MCF 10A (cell line): ENCODE measurements around the gene C10orf88. TPM values are rescaled to one million over a fixed set of nuclear protein-coding genes. Genes with fewer than 3 reads are reported as not detected.

ENCODE experiments used
- BruUV-seq: library from RNA; stranded (reverse); fragments of 400-500 nt; replicated peaks from 2 replicates; lab custom pipeline; 2021; lab: Mats Ljungman, UMichigan
- CTCF ChIA-PET: fragments of 300-600 bp; sonication (Branson Sonifier 250); formaldehyde crosslinking; extraction: SDS; loops from one replicate; lab custom pipeline; 2021; ENCODE audit warnings: antibody characterized with exemption, inconsistent platforms; lab: Yijun Ruan, JAX
- POLR2A ChIA-PET: fragments of 300-600, 350-650 bp; sonication (Branson Sonifier 250); formaldehyde crosslinking; extraction: SDS; loops from one replicate; lab custom pipeline; 2020; ENCODE audit warnings: antibody characterized with exemption, inconsistent platforms; lab: Yijun Ruan, JAX
- DNase-seq: peaks from one replicate; pipeline ENCODE4 v3.0.0-alpha.2; 2018; ENCODE audit not compliant: unreplicated experiment
- H3K27ac Mint-ChIP-seq: one replicate; pipeline ENCODE4 v1.8.0; 2022; ENCODE audit warnings: mild to moderate bottlenecking, low read depth, mixed read lengths; ENCODE audit not compliant: unreplicated experiment
- H3K27me3 Mint-ChIP-seq: one replicate; pipeline ENCODE4 v1.8.0; 2022; ENCODE audit warnings: mixed read lengths; ENCODE audit not compliant: insufficient read depth, unreplicated experiment
- H3K36me3 Mint-ChIP-seq: one replicate; pipeline ENCODE4 v1.8.0; 2022; ENCODE audit warnings: mild to moderate bottlenecking, moderate library complexity, mixed read lengths; ENCODE audit not compliant: insufficient read depth, unreplicated experiment
- H3K4me1 Mint-ChIP-seq: one replicate; pipeline ENCODE4 v1.8.0; 2022; ENCODE audit warnings: mixed read lengths; ENCODE audit not compliant: insufficient read depth, unreplicated experiment
- H3K4me3 Mint-ChIP-seq: one replicate; pipeline ENCODE4 v1.8.0; 2022; ENCODE audit warnings: mild to moderate bottlenecking, moderate library complexity, mixed read lengths; ENCODE audit not compliant: unreplicated experiment
- H3K9me3 Mint-ChIP-seq: one replicate; pipeline ENCODE4 v1.8.0; 2022; ENCODE audit warnings: mixed read lengths; ENCODE audit not compliant: unreplicated experiment
- intact Hi-C: fragments of 100-400 bp; cut with micrococcal nuclease; formaldehyde crosslinking; loops from 2 replicates; pipeline ENCODE4 v1.14.1; 2022
- total RNA-seq: library from RNA; stranded (reverse); gene quantifications from 2 replicates; pipeline ENCODE4 v1.2.3, GENCODE V29; 2022
- TF ChIP-seq, protein P1 (sequence below): fragments of 200-600 bp; IDR thresholded peaks from one replicate; pipeline ENCODE4 v1.8.0; 2022; ENCODE audit warnings: antibody characterized with exemption, mild to moderate bottlenecking; ENCODE audit not compliant: unreplicated experiment

C10orf88 gene
- total RNA-seq, 1 experiment from 2014 or later = 13.6 TPM

DNA sequence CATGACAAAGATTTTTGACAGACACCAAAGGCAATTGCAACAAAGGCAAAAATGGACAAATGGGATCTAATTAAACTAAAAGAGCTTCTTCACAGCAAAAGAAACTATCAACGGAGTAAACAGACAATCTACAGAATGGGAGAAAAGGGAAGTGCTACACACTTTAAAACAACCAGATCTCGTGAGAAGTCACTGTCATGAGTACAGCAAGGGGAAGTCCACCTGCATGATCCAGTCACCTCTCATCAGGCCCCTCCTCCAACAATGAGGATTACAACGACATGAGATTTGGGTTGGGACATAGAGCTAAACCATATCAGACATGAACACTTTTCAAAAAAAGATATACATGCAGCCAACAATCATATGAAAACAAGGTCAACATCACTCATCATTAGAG is 14.7 kb upstream of the C10orf88 start:
- Mint-ChIP-seq H3K36me3 (no peaks in the 10 kb centered on the region), H3K27ac (no peak overlapping the region), H3K4me3 (no peak overlapping the region), H3K9me3 (peaks cover 30% of the 10 kb centered on the region), H3K4me1 (no peaks in the 10 kb centered on the region), H3K27me3 (no peaks in the 10 kb centered on the region)
- CTCF ChIA-PET = no interaction called here
- TF ChIP-seq, protein P1, sequence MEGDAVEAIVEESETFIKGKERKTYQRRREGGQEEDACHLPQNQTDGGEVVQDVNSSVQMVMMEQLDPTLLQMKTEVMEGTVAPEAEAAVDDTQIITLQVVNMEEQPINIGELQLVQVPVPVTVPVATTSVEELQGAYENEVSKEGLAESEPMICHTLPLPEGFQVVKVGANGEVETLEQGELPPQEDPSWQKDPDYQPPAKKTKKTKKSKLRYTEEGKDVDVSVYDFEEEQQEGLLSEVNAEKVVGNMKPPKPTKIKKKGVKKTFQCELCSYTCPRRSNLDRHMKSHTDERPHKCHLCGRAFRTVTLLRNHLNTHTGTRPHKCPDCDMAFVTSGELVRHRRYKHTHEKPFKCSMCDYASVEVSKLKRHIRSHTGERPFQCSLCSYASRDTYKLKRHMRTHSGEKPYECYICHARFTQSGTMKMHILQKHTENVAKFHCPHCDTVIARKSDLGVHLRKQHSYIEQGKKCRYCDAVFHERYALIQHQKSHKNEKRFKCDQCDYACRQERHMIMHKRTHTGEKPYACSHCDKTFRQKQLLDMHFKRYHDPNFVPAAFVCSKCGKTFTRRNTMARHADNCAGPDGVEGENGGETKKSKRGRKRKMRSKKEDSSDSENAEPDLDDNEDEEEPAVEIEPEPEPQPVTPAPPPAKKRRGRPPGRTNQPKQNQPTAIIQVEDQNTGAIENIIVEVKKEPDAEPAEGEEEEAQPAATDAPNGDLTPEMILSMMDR = no peak
- POLR2A ChIA-PET = interaction anchor here (1.1 kb wide), 1 partner anchor 108 kb away, joined by 4 read pairs; no protein-coding TSS in a partner anchor
- no peak for DNase-seq
- intact Hi-C loops = no loop called here
- BruUV-seq = no TSS peak

DNA sequence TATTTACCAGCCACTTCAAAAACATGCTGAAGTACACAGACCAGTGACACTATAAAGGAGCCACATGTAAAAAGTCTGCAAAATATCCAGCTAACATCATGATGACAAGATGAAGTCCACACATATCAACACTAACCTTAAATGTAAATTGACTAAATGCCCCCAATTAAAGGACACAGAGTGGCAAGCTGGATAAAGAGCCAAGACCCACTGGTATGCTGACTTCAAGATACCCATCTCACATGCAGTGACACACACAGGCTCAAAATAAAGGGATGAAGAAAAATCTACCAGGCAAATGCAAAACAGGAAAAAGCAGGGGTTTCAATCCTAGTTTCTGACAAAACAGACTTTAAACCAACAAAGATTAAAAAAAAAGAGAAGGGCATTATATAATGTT is 12.9 kb upstream of the C10orf88 start:
- no peak overlapping the region for H3K27ac Mint-ChIP-seq
- peaks cover 30% of the 10 kb centered on the region for H3K9me3 Mint-ChIP-seq
- H3K27me3 Mint-ChIP-seq = no peaks in the 10 kb centered on the region
- H3K4me3 Mint-ChIP-seq = no peak overlapping the region
- no TSS peak for BruUV-seq
- CTCF ChIA-PET = interaction anchor here (0.5 to 2.3 kb wide), 2 partner anchors 14 to 166 kb away, joined by 3 to 6 read pairs; partner anchors contain the start of gene PSTK
- no peak for DNase-seq
- no peaks in the 10 kb centered on the region for H3K4me1 Mint-ChIP-seq
- TF ChIP-seq, protein P1 = no peak
- H3K36me3 Mint-ChIP-seq = no peaks in the 10 kb centered on the region
- POLR2A ChIA-PET = no interaction called here
- intact Hi-C loops = no loop called here

DNA sequence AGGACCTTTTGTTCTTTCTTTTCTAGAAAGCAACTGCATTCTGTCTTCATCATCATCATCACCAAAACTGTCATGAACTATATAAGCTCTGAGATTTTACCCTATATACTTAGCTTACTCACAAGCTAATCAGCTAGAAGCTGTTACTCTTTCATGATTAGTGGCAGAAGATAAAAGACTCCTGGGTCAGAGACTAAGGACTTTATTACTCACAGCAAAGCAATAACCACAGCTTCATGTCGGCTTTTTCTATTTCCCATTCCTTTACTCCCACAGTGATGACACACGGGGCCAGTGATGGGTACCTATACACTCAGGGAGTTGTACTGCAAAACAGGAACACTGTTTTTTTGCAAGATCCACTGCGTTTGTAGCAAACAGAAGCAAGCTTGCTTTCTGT is 8.4 kb upstream of the C10orf88 start:
- POLR2A ChIA-PET = interaction anchor here (0.6 to 0.8 kb wide), 2 partner anchors 11 to 18 kb away, joined by 3 read pairs; partner anchors contain the start of gene PSTK
- no peak for DNase-seq
- intact Hi-C loops = no loop called here
- Mint-ChIP-seq H3K27ac (no peak overlapping the region), H3K27me3 (no peaks in the 10 kb centered on the region), H3K4me3 (no peak overlapping the region), H3K9me3 (peaks cover 16% of the 10 kb centered on the region), H3K4me1 (no peaks in the 10 kb centered on the region), H3K36me3 (no peaks in the 10 kb centered on the region)
- no TSS peak for BruUV-seq
- TF ChIP-seq, protein P1 = no peak
- CTCF ChIA-PET = no interaction called here

DNA sequence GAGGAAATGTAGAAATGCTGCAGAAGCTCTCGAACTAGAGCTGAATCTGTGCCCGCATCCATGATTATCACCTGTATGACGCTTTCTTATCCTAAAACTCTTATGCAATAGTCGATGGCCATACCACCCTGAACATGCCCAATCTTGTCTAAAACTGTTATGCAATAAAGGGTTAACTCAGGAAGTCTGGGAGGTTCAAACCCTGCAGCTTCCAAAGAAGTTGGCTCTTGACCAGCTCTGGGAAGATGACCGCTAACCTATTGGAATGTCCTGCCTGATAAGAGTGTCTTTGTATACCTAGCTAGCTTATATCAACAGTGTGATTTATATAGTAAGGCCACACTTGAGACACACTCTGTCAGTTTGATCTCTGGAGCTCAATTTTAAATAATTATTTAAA is 3.4 kb upstream of the C10orf88 start:
- H3K4me1 Mint-ChIP-seq = peaks cover 16% of the 10 kb centered on the region
- no peaks in the 10 kb centered on the region for H3K27me3 Mint-ChIP-seq
- peaks cover 7% of the 10 kb centered on the region for H3K36me3 Mint-ChIP-seq
- DNase-seq = peak; percentile 79
- CTCF ChIA-PET = interaction anchor here (0.5 to 1.3 kb wide), 2 partner anchors 282 to 625 kb away, joined by 3 read pairs; no protein-coding TSS in a partner anchor
- no peak overlapping the region for H3K4me3 Mint-ChIP-seq
- TF ChIP-seq, protein P1 = no peak
- POLR2A ChIA-PET = interaction anchor here (0.7 to 0.8 kb wide), 3 partner anchors 8 to 1160 kb away, joined by 3 read pairs; partner anchors contain the start of gene PSTK
- no peaks in the 10 kb centered on the region for H3K9me3 Mint-ChIP-seq
- H3K27ac Mint-ChIP-seq = no peak overlapping the region
- intact Hi-C loops = no loop called here
- BruUV-seq = no TSS peak
